Pancreas (tissue), 10 donors: ENCODE data around the gene GRM5. TPM values are rescaled to one million over a fixed set of nuclear protein-coding genes. Genes with fewer than 3 reads are reported as not detected.

Experiments used
- ATAC-seq, 4 donors: fragments of 200-7000 bp; cut with Tn5 transposase; one replicate each; pipeline versions ENCODE4 v1.8.0 to v1.9.1; 2020; ENCODE audit warnings: mild to moderate bottlenecking in 4 of 4, moderate library complexity in 4 of 4
- DNase-seq, 6 donors: peaks; one replicate each; pipeline ENCODE4 v3.0.0-alpha.2; 2020
- FAIRE-seq: peaks from 2 replicates; lab custom pipeline; 2012; peaks lifted over from hg19 to GRCh38; lab: Jason Lieb, UNC
- H3K27ac ChIP-seq, 4 donors: fragments of 200-600 bp; sonication (generic); 1 replicate in 3 of 4; 2 replicates in 1 of 4; pipeline versions ENCODE4 v1.5.0 to v1.8.0; 2020
- H3K27me3 ChIP-seq, 4 donors: fragments of 200-600 bp; one replicate each; pipeline ENCODE4 v1.8.0; 2021
- H3K36me3 ChIP-seq, 3 donors: fragments of 200-600 bp; sonication (generic) in 1 of 3; one replicate each; pipeline versions ENCODE4 v1.5.0 to v1.8.0; 2020 to 2021
- H3K4me1 ChIP-seq, 3 donors: fragments of 200-600 bp; one replicate each; pipeline ENCODE4 v1.8.0; 2021
- H3K4me3 ChIP-seq, 4 donors: fragments of 200-600 bp; sonication (generic) in 2 of 4; one replicate each; pipeline versions ENCODE4 v1.5.0 to v1.8.0; 2020 to 2021
- H3K9me3 ChIP-seq, 4 donors: fragments of 200-600 bp; one replicate each; pipeline ENCODE4 v1.8.0; 2021
- CTCF ChIP-seq, 4 donors: fragments of 200-600 bp; sonication (generic) in 3 of 4; IDR thresholded peaks; one replicate each; pipeline versions ENCODE4 v1.5.0 to v1.8.0; 2021; ENCODE audit warnings: antibody characterized with exemption in 4 of 4
- WGBS, 2 donors: extraction: QIAGEN DNeasy Blood & Tissue Kit; methylation state at CpG; one replicate each; pipeline ENCODE4 v1.1.7; 2013; 5-methylcytosine and 5-hydroxymethylcytosine counted together
- intact Hi-C, 3 donors: fragments of 100-400 bp; cut with DNase I; formaldehyde crosslinking; loops; one replicate each; pipeline versions ENCODE4 v1.11.1 to v1.14.2; 2022
- polyA plus RNA-seq, 2 donors: library from polyadenylated mRNA; stranded (reverse); fragments of 200-250 nt; gene quantifications; one replicate each; pipeline ENCODE4 v1.2.3, GENCODE V29; 2013
- total RNA-seq, 6 donors: library from RNA; stranded (reverse); fragmentation: NEBNext Ultra II Directional in 4 of 6; extraction: Animal tissue kit (Norgen Biotek cat#: 25700) in 4 of 6; gene quantifications; one replicate each; pipeline versions ENCODE4 v1.2.1 to v1.2.4, GENCODE V29; 2021 to 2023
- donor health status: healthy with polysubstance abuse.
- donor health status: DM: no; HTN: no; CAD: no; lungs with moderate emphysema.
- donor health status: DM: no; HTN: no; CAD: no.
- donor health status: control.
- donor health status: control.
- donor health status: Bipolar disorder and iron deficiency.
- donor health status: DM: yes; HTN: yes; CAD: no.
- donor health status: DM: no; HTN: no; CAD: no.
- donor health status: DM: no; HTN: no; CAD: no.
- donor health status: DM: yes; HTN: yes; CAD: no.

Gene GRM5
- total and polyA plus RNA-seq, 8 donors = 0.02 to 0.06 (median 0.06) TPM; not detected in 5

GRCh38 chr11:88508418-88508758 is 557.4 kb downstream of the GRM5 start:
- DNase-seq = peak in 2 of 6 donors; percentile 8 to 39
- no peak for FAIRE-seq
- intact Hi-C loops = no loop called here
- H3K4me3 ChIP-seq = peak overlapping the region; percentile 5 to 45 (median 20)
- peak in 2 of 4 donors; percentile 8 to 11 for ATAC-seq
- no peaks in the 10 kb centered on the region for H3K36me3 ChIP-seq
- 10% methylated on average over 23 of the region's 23 CpGs for WGBS, 2 donors
- no peak for TF ChIP-seq CTCF (IDR thresholded peaks at IDR 0.05)
- H3K9me3 ChIP-seq = no peaks in the 10 kb centered on the region
- H3K4me1 ChIP-seq = peaks cover 0 to 9% (median 0%) of the 10 kb centered on the region in 3 donors
- peaks cover 0 to 11% (median 3%) of the 10 kb centered on the region in 4 donors for H3K27me3 ChIP-seq
- H3K27ac ChIP-seq = no peak overlapping the region

DNA sequence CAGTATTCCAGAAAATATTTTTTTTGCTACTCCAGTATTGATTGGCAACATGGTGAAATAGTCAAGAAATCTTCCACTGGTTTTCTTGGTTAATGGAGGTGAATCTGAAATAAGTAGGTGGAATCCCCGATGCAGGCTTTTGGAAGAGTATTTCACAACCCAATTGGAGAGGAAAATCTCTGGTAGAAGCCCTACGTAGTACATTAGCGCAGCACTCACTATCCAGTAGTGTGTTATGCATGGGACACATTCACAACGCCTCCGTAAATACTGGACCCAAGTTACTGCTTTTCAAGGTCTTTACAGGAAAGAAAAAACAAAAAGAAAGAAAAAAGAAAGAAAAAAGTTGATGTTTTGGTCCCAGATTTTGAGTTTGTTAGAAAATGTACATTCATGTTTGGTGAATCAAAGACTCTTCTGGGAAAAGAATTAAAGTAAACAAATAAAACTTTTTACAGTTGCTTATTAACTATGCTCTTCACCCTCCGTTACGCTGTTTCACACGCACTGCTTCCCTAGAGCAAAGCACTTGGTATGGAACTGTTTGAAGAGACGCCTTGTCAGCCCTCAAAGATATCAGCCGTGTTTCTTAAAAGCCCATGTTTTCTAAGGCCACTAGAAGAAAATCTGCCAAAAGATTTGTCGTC is 557.9 kb downstream of the GRM5 start:
- intact Hi-C loops = no loop called here
- DNase-seq = no peak
- no peak for FAIRE-seq
- WGBS, 2 donors = 41 to 46% methylated on average over 11 of the region's 11 CpGs
- no peak for TF ChIP-seq CTCF (IDR thresholded peaks at IDR 0.05)
- Histone ChIP-seq H3K36me3 (no peaks in the 10 kb centered on the region), H3K27me3 (peaks cover 0 to 11% (median 3%) of the 10 kb centered on the region in 4 donors), H3K4me1 (peaks cover 0 to 9% (median 0%) of the 10 kb centered on the region in 3 donors), H3K4me3 (peak overlapping the region in 2 of 4 donors; percentile 28 to 45), H3K9me3 (no peaks in the 10 kb centered on the region), H3K27ac (no peak overlapping the region)
- ATAC-seq = peak in 1 of 4 donors; percentile 28

DNA sequence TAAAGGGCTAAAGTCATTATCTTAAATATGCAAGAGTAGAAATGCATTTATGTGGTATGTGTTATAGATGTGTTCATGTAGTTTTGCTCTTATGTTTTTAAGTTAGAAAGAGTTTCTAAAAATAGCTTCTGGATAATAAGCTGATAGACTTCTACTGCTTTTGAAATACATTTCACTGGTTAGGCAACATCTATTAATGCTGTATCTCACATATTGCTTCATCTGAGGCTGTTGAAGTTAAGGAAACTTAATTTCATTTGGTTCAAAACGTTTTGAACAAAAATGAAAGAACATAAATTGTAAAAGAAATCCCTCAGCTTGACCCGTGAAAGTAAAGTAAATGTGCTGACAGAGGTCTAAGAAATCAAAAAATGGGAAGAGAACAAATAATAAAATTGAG is 564.2 kb downstream of the GRM5 start:
- H3K4me3 ChIP-seq = no peak overlapping the region
- TF ChIP-seq CTCF (IDR thresholded peaks at IDR 0.05) = no peak
- no peak overlapping the region for H3K27ac ChIP-seq
- intact Hi-C loops = no loop called here
- DNase-seq (no peak), FAIRE-seq (no peak), ATAC-seq (no peak)
- H3K9me3 ChIP-seq = no peaks in the 10 kb centered on the region
- 44 to 50% methylated on average over 2 of the region's 2 CpGs for WGBS, 2 donors
- H3K27me3 ChIP-seq = peaks cover 0 to 6% (median 2%) of the 10 kb centered on the region in 4 donors
- no peaks in the 10 kb centered on the region for H3K36me3 ChIP-seq
- no peaks in the 10 kb centered on the region for H3K4me1 ChIP-seq

DNA sequence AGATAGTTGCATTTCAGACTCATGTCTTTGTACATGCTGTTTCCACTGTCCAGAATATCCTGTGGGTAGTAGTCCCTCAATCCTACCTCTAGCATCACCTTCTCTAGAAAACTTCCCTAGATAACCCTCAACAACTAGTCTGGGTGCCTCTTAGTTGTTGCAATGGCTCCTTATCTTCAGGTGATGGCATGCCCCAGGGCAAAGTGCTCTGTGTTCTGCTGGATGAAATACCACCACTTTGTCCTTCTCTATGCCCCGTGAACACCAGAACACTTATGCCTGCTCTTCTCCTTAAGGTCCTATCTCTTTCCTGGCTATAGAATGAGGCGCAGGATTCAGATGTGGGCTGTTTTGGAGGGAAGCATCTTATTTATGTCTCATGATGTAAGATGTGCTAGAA is 569.9 kb downstream of the GRM5 start:
- intact Hi-C loops = no loop called here
- no peaks in the 10 kb centered on the region for H3K36me3 ChIP-seq
- H3K4me3 ChIP-seq = no peak overlapping the region
- DNase-seq (no peak), ATAC-seq (no peak), FAIRE-seq (no peak)
- no peak for TF ChIP-seq CTCF (IDR thresholded peaks at IDR 0.05)
- H3K4me1 ChIP-seq = no peaks in the 10 kb centered on the region
- WGBS, 2 donors = 73 to 79% methylated on average over 2 of the region's 2 CpGs
- no peak overlapping the region for H3K27ac ChIP-seq
- H3K9me3 ChIP-seq = no peaks in the 10 kb centered on the region
- H3K27me3 ChIP-seq = no peaks in the 10 kb centered on the region

- ATAC-seq = no peak
- intact Hi-C loops = no loop called here
- no peak for TF ChIP-seq CTCF (IDR thresholded peaks at IDR 0.05)
- DNase-seq = no peak
- Histone ChIP-seq H3K27me3 (no peaks in the 10 kb centered on the region), H3K9me3 (no peaks in the 10 kb centered on the region), H3K36me3 (no peaks in the 10 kb centered on the region), H3K27ac (no peak overlapping the region), H3K4me3 (no peak overlapping the region), H3K4me1 (no peaks in the 10 kb centered on the region)
- WGBS, 2 donors = 91 to 93% methylated on average over 2 of the region's 2 CpGs
- no peak for FAIRE-seq
These were observed 570.9 kb downstream of the GRM5 start for GRCh38 chr11:88494848-88495247.
